Body of pancreas (tissue), 4 donors: ENCODE data around the gene OR1D2. TPM values are rescaled to one million over a fixed set of nuclear protein-coding genes. Genes with fewer than 3 reads are reported as not detected.

Source experiments
- ATAC-seq: fragments of 150-250 bp; one replicate; pipeline ENCODE4 v1.9.1; 2016
- DNase-seq, 4 donors: peaks; one replicate each; pipeline ENCODE4 v3.0.0-alpha.2; 2019
- H3K27ac ChIP-seq, 4 donors: fragments of 200-600 bp; sonication (generic); 1 replicate in 3 of 4; 2 replicates in 1 of 4; pipeline versions ENCODE4 v1.5.1 to v1.6.1; 2016 to 2019; ENCODE audit warnings: mild to moderate bottlenecking in 1 of 4, mixed read lengths in 1 of 4, moderate library complexity in 1 of 4
- H3K27me3 ChIP-seq, 2 donors: fragments of 200-600 bp; sonication (generic); one replicate each; pipeline ENCODE4 v1.6.0; 2016; ENCODE audit warnings: mild to moderate bottlenecking in 1 of 2
- H3K36me3 ChIP-seq, 2 donors: fragments of 200-600 bp; sonication (generic); replicated peaks in 1 of 2; 2 replicates each; pipeline ENCODE4 v1.5.1; 2016; ENCODE audit warnings: low read depth in 2 of 2; ENCODE audit not compliant: insufficient read depth in 1 of 2
- H3K4me1 ChIP-seq: fragments of 200-600 bp; sonication (generic); one replicate; pipeline ENCODE4 v1.6.0; 2016
- H3K4me3 ChIP-seq, 2 donors: fragments of 200-600 bp; sonication (generic); 1 replicate in 1 of 2; 2 replicates in 1 of 2; pipeline ENCODE4 v1.5.1; 2016 to 2019
- H3K9me3 ChIP-seq, 3 donors: fragments of 200-600 bp; sonication (generic); 1 replicate in 2 of 3; 2 replicates in 1 of 3; pipeline ENCODE4 v1.5.1; 2016
- POLR2A ChIP-seq, 3 donors: fragments of 450-650 bp; IDR thresholded peaks; one replicate each; pipeline ENCODE4 v1.6.1; 2016; ENCODE audit warnings: antibody characterized with exemption in 3 of 3, mild to moderate bottlenecking in 2 of 3
- WGBS, 2 donors: methylation state at CpG; one replicate each; pipeline ENCODE4 v1.1.5; 2017; 5-methylcytosine and 5-hydroxymethylcytosine counted together
- intact Hi-C: fragments of 100-400 bp; cut with DNase I; formaldehyde crosslinking; loops from one replicate; pipeline ENCODE4 v1.15.1; 2023
- total RNA-seq, 2 donors: library from RNA; depleted of rRNA; stranded (reverse); fragments of >200 nt; gene quantifications; one replicate each; pipeline ENCODE4 v1.1.0, GENCODE V29; 2016
- TF ChIP-seq, protein P1 (sequence below), 7 experiments: fragments of 450-650 bp in 4 of 7; fragments of 200-600 bp in 3 of 7; sonication (generic) in 3 of 7; IDR thresholded peaks; one replicate each; pipeline ENCODE4 v1.5.1; 2016 to 2019; ENCODE audit warnings: antibody characterized with exemption in 7 of 7

OR1D2 gene
- total RNA-seq, 2 donors from 2014 or later = not detected

DNA sequence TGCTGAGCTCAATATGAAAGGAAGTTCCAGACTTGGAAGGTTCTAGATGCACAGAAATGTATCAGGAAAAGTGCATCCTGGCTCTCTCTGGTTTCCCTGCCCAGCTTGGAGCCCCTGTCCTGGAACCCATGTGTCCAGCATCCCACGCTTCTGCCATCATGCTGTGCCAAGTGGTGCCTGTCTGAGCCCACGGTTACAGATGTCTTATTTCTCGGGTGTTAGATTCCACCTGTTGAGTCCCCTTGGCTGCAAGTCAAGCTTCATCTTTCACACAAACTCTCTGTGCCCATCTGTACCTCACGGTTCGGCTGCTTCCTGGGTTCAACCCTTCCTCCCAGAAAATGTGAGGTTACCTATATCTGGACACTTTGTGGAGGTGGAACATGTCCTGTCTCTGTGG lies 63.3 kb downstream of the OR1D2 start:
- DNase-seq (no peak), ATAC-seq (no peak)
- Histone ChIP-seq H3K27me3 (no peaks in the 10 kb centered on the region), H3K4me1 (no peaks in the 10 kb centered on the region), H3K27ac (no peak overlapping the region), H3K36me3 (no peaks in the 10 kb centered on the region), H3K9me3 (peaks cover 0 to 11% (median 0%) of the 10 kb centered on the region in 3 donors), H3K4me3 (no peak overlapping the region)
- 41 to 53% methylated on average over 5 of the region's 5 CpGs for WGBS, 2 donors
- TF ChIP-seq, protein P1, sequence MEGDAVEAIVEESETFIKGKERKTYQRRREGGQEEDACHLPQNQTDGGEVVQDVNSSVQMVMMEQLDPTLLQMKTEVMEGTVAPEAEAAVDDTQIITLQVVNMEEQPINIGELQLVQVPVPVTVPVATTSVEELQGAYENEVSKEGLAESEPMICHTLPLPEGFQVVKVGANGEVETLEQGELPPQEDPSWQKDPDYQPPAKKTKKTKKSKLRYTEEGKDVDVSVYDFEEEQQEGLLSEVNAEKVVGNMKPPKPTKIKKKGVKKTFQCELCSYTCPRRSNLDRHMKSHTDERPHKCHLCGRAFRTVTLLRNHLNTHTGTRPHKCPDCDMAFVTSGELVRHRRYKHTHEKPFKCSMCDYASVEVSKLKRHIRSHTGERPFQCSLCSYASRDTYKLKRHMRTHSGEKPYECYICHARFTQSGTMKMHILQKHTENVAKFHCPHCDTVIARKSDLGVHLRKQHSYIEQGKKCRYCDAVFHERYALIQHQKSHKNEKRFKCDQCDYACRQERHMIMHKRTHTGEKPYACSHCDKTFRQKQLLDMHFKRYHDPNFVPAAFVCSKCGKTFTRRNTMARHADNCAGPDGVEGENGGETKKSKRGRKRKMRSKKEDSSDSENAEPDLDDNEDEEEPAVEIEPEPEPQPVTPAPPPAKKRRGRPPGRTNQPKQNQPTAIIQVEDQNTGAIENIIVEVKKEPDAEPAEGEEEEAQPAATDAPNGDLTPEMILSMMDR (IDR thresholded peaks at IDR 0.05) = no peak
- no peak for TF ChIP-seq POLR2A (IDR thresholded peaks at IDR 0.05)
- intact Hi-C loops = no loop called here

DNA sequence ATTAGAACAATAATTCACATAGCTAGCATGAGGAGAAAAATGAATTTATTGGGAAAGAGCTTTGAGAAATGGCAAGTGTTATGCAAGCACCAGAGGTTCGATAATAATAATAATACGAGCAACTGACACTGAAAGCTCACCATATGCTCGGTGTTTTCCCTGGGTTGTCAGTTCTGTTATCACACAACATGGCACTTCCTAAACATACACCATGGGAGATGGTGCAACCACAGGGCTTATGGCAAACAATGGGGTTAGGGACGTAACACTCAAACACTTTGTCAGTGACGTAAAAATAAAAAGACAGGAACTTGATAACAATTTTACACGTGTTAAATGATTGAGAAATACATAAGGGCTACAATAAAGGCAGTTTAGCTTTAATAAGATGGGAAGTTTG lies 64.5 kb downstream of the OR1D2 start:
- WGBS, 2 donors = 10 to 23% methylated on average over 6 of the region's 6 CpGs
- TF ChIP-seq, protein P1 (IDR thresholded peaks at IDR 0.05) = no peak
- no peak for TF ChIP-seq POLR2A (IDR thresholded peaks at IDR 0.05)
- DNase-seq (no peak), ATAC-seq (no peak)
- intact Hi-C loops = no loop called here
- Histone ChIP-seq H3K27ac (no peak overlapping the region), H3K36me3 (no peaks in the 10 kb centered on the region), H3K4me1 (no peaks in the 10 kb centered on the region), H3K27me3 (no peaks in the 10 kb centered on the region), H3K9me3 (peaks cover 0 to 11% (median 0%) of the 10 kb centered on the region in 3 donors), H3K4me3 (no peak overlapping the region)

DNA sequence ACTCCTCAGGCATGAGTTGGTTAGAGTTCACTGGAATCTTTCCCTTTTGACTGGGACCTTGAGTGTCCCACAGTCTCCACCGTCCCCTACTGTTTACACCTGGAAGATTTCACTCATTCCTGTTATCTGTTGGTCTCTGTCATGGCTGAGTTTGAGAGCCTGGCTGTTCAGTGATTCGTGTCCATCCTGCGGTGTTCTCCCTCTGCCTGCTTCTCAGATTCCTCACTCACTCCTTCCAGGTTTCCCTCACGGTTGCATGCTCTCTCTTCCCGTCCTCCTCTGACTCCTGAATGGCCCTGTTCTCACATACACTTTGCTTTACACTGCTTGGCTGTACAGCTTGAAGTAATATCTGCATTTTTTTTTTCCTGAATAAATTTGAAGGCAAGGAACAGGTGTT lies 65.3 kb downstream of the OR1D2 start:
- Histone ChIP-seq H3K9me3 (peaks cover 0 to 5% (median 0%) of the 10 kb centered on the region in 3 donors), H3K4me1 (no peaks in the 10 kb centered on the region), H3K27ac (no peak overlapping the region), H3K4me3 (no peak overlapping the region), H3K27me3 (no peaks in the 10 kb centered on the region), H3K36me3 (no peaks in the 10 kb centered on the region)
- 27 to 32% methylated on average over 5 of the region's 5 CpGs for WGBS, 2 donors
- intact Hi-C loops = no loop called here
- ATAC-seq (no peak), DNase-seq (no peak)
- TF ChIP-seq, protein P1 (IDR thresholded peaks at IDR 0.05) = no peak
- TF ChIP-seq POLR2A (IDR thresholded peaks at IDR 0.05) = no peak

Other genes starting within 250 kb of the OR1D2 start
- not detected for gene OR1D5, start 40.8 kb downstream of the OR1D2 start, total RNA-seq
- gene OR1G1, start 23.1 kb upstream of the OR1D2 start, total RNA-seq = not detected
- not detected for gene OR1A2, start 93.1 kb upstream of the OR1D2 start, total RNA-seq
- not detected for gene OR1A1, start 103.2 kb upstream of the OR1D2 start, total RNA-seq
- gene OR3A1, start 193.9 kb upstream of the OR1D2 start, total RNA-seq = not detected